Thyroid gland (tissue), 4 donors: ENCODE results near the gene FAM114A2.

Experiments
- CTCF ChIP-seq, 6 experiments: fragments of 200-600 bp in 3 of 6; fragments of 450-650 bp in 3 of 6; sonication (generic) in 3 of 6; IDR thresholded peaks; one replicate each; pipeline ENCODE4 v1.5.1; 2016 to 2019; ENCODE audit warnings: antibody characterized with exemption in 6 of 6, mild to moderate bottlenecking in 2 of 6, inconsistent platforms in 1 of 6, moderate library complexity in 1 of 6
- POLR2A ChIP-seq, 2 donors: fragments of 450-650 bp; IDR thresholded peaks; one replicate each; pipeline ENCODE4 v1.6.1; 2017; ENCODE audit warnings: antibody characterized with exemption in 2 of 2, mild to moderate bottlenecking in 2 of 2, moderate library complexity in 1 of 2

GRCh38 chr5:153985498-153985897 lies 53.2 kb downstream of the FAM114A2 start:
- TF ChIP-seq CTCF (IDR thresholded peaks at IDR 0.05), result no peak
- TF ChIP-seq POLR2A (IDR thresholded peaks at IDR 0.05), result no peak
